HepG2 (cell line): ENCODE measurements around the gene ZNRD2. TPM values are rescaled to one million over a fixed set of nuclear protein-coding genes. Genes with fewer than 3 reads are reported as not detected.
A peak's percentile ranks its signal among the peaks of the same experiment; 100 is the strongest.

Source experiments
- CENPT ChIP-seq: sonication (generic); formaldehyde crosslinking; IDR thresholded peaks from 2 replicates; pipeline ENCODE4 v1.8.0; 2022; ENCODE audit warnings: low read depth, mild to moderate bottlenecking, moderate library complexity, missing genetic modification reagents
- ISX ChIP-seq: sonication (generic); formaldehyde crosslinking; conservative IDR thresholded peaks from 2 replicates; pipeline ENCODE4 v1.5.0; 2020; ENCODE audit warnings: missing genetic modification reagents
- KDM2A ChIP-seq: sonication (generic); formaldehyde crosslinking; IDR thresholded peaks from 2 replicates; pipeline ENCODE4 v1.4.0; 2020; ENCODE audit warnings: low read depth, missing genetic modification reagents, borderline replicate concordance
- MXD3 ChIP-seq: IDR thresholded peaks from 2 replicates; pipeline ENCODE4 v1.6.1; 2016; ENCODE audit warnings: mild to moderate bottlenecking, missing biosample characterization, missing genetic modification reagents
- RAD21 ChIP-seq: fragments of 450-650 bp; formaldehyde crosslinking; IDR thresholded peaks from 2 replicates; pipeline ENCODE4 v1.5.0; 2020; ENCODE audit warnings: mild to moderate bottlenecking
- RARG ChIP-seq: sonication (generic); formaldehyde crosslinking; IDR thresholded peaks from 2 replicates; pipeline ENCODE4 v1.4.0; 2020; ENCODE audit warnings: low read depth, mild to moderate bottlenecking, missing genetic modification reagents
- SP4 ChIP-seq: sonication (generic); formaldehyde crosslinking; IDR thresholded peaks from 2 replicates; pipeline ENCODE4 v1.8.1; 2023; ENCODE audit warnings: mild to moderate bottlenecking, missing genetic modification reagents
- TOE1 ChIP-seq: sonication (generic); formaldehyde crosslinking; IDR thresholded peaks from 2 replicates; pipeline ENCODE4 v1.4.0; 2020; ENCODE audit warnings: mild to moderate bottlenecking, missing genetic modification reagents
- ZFY ChIP-seq: sonication (generic); formaldehyde crosslinking; IDR thresholded peaks from 2 replicates; pipeline ENCODE4 v1.4.0; 2020; ENCODE audit warnings: missing genetic modification reagents
- ZNF136 ChIP-seq: sonication (generic); formaldehyde crosslinking; IDR thresholded peaks from 2 replicates; pipeline ENCODE4 v1.8.1; 2022; ENCODE audit warnings: low read depth, mild to moderate bottlenecking, moderate library complexity, missing genetic modification reagents
- ZNF280B ChIP-seq: sonication (generic); formaldehyde crosslinking; IDR thresholded peaks from 2 replicates; pipeline ENCODE4 v1.5.0; 2020; ENCODE audit warnings: missing genetic modification reagents, mild to moderate bottlenecking, borderline replicate concordance
- ZNF350 ChIP-seq: sonication (generic); formaldehyde crosslinking; IDR thresholded peaks from 2 replicates; pipeline ENCODE4 v1.4.0; 2020; ENCODE audit warnings: mild to moderate bottlenecking, low read depth, missing genetic modification reagents, borderline replicate concordance
- ZNF614 ChIP-seq: IDR thresholded peaks from 2 replicates; pipeline ENCODE4 v1.6.1; 2018; ENCODE audit warnings: missing biosample characterization, missing genetic modification reagents, inconsistent platforms, borderline replicate concordance
- ZNF776 ChIP-seq: sonication (generic); formaldehyde crosslinking; IDR thresholded peaks from 2 replicates; pipeline ENCODE4 v1.4.0; 2020; ENCODE audit warnings: mild to moderate bottlenecking, missing genetic modification reagents
- ZSCAN9 ChIP-seq: IDR thresholded peaks from 2 replicates; pipeline ENCODE4 v1.6.1; 2016; ENCODE audit warnings: borderline replicate concordance
- polyA plus RNA-seq, 8 experiments: library from polyadenylated mRNA; depleted of rRNA in 3 of 8; stranded (reverse) in 7 of 8; unstranded in 1 of 8; fragments of >200 nt; fragmentation: Illumina TruSeq in 4 of 8; extraction: Trizol in 4 of 8; gene quantifications; 2 replicates each; pipeline versions ENCODE4 v1.2.1 to v1.2.3, GENCODE V29; 2011 to 2016; ENCODE audit warnings: low read depth in 4 of 8, missing spikeins in 1 of 8, mixed read lengths in 1 of 8; ENCODE audit not compliant: insufficient read depth in 1 of 8
- total RNA-seq, 5 experiments: library from RNA; depleted of rRNA; stranded (reverse); fragments of >200 nt; fragmentation: Illumina TruSeq; extraction: Trizol; gene quantifications; 2 replicates each; pipeline ENCODE4 v1.2.3, GENCODE V29; 2016; ENCODE audit warnings: low read depth in 1 of 5
- TF ChIP-seq, protein P1 (sequence below): sonication (generic); formaldehyde crosslinking; IDR thresholded peaks from 2 replicates; pipeline ENCODE4 v1.5.0; 2020; ENCODE audit warnings: missing genetic modification reagents
- TF ChIP-seq, protein P2 (sequence below): sonication (generic); formaldehyde crosslinking; IDR thresholded peaks from 2 replicates; pipeline ENCODE4 v1.9.0; 2022; ENCODE audit warnings: low read depth, missing genetic modification reagents
- TF ChIP-seq, protein P3 (sequence below): sonication (generic); formaldehyde crosslinking; IDR thresholded peaks from 2 replicates; pipeline ENCODE4 v1.4.0; 2020; ENCODE audit warnings: missing genetic modification reagents

ZNRD2 gene
- total and polyA plus RNA-seq, 2 of the 13 experiments (the other 11 are each of a cell fraction or from before 2014, with no cell fraction given) = 29.2 to 34.0 TPM

- TF ChIP-seq ZNF776 = no peak
- TF ChIP-seq ZSCAN9 = no peak
- TF ChIP-seq MXD3 = 0 out of 2 replicates have a peak, but pooled peaks have one; percentile 2
- TF ChIP-seq KDM2A (CRISPR knock-in tag) = peak; percentile 19; the same call in 1 of the 2 replicates
- 0 out of 2 replicates have a peak, but pooled peaks have one; percentile 17 for TF ChIP-seq ZNF280B (CRISPR knock-in tag)
- TF ChIP-seq, protein P1, sequence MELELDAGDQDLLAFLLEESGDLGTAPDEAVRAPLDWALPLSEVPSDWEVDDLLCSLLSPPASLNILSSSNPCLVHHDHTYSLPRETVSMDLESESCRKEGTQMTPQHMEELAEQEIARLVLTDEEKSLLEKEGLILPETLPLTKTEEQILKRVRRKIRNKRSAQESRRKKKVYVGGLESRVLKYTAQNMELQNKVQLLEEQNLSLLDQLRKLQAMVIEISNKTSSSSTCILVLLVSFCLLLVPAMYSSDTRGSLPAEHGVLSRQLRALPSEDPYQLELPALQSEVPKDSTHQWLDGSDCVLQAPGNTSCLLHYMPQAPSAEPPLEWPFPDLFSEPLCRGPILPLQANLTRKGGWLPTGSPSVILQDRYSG (CRISPR knock-in tag) = no peak
- no peak for TF ChIP-seq RAD21 (CRISPR knock-in tag)
- TF ChIP-seq CENPT (CRISPR knock-in tag) = no peak
- no peak for TF ChIP-seq ZNF614 (CRISPR knock-in tag)
- TF ChIP-seq ZNF136 (CRISPR knock-in tag) = no peak
- TF ChIP-seq RARG (CRISPR knock-in tag) = no peak
- TF ChIP-seq ZNF350 (CRISPR knock-in tag) = 0 out of 2 replicates have a peak, but pooled peaks have one; percentile 35
- 0 out of 2 replicates have a peak, but pooled peaks have one; percentile 23 for TF ChIP-seq ZFY
- TF ChIP-seq SP4 (CRISPR knock-in tag) = peak; percentile 27; the same call in 1 of the 2 replicates
- TF ChIP-seq TOE1 (CRISPR knock-in tag) = no peak
- TF ChIP-seq, protein P2, sequence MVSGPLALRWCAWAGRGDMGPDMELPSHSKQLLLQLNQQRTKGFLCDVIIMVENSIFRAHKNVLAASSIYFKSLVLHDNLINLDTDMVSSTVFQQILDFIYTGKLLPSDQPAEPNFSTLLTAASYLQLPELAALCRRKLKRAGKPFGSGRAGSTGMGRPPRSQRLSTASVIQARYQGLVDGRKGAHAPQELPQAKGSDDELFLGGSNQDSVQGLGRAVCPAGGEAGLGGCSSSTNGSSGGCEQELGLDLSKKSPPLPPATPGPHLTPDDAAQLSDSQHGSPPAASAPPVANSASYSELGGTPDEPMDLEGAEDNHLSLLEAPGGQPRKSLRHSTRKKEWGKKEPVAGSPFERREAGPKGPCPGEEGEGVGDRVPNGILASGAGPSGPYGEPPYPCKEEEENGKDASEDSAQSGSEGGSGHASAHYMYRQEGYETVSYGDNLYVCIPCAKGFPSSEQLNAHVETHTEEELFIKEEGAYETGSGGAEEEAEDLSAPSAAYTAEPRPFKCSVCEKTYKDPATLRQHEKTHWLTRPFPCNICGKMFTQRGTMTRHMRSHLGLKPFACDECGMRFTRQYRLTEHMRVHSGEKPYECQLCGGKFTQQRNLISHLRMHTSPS (CRISPR knock-in tag) = no peak
- TF ChIP-seq ISX (CRISPR knock-in tag) = no peak
- TF ChIP-seq, protein P3, sequence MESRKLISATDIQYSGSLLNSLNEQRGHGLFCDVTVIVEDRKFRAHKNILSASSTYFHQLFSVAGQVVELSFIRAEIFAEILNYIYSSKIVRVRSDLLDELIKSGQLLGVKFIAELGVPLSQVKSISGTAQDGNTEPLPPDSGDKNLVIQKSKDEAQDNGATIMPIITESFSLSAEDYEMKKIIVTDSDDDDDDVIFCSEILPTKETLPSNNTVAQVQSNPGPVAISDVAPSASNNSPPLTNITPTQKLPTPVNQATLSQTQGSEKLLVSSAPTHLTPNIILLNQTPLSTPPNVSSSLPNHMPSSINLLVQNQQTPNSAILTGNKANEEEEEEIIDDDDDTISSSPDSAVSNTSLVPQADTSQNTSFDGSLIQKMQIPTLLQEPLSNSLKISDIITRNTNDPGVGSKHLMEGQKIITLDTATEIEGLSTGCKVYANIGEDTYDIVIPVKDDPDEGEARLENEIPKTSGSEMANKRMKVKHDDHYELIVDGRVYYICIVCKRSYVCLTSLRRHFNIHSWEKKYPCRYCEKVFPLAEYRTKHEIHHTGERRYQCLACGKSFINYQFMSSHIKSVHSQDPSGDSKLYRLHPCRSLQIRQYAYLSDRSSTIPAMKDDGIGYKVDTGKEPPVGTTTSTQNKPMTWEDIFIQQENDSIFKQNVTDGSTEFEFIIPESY (CRISPR knock-in tag) = no peak
These were observed 9.5 kb upstream of the ZNRD2 start (continued) for GRCh38 chr11:65560555-65561418.
